Right atrium auricular region (tissue), 2 donors: Measurements from ENCODE around the gene FERMT3. TPM values are rescaled to one million over a fixed set of nuclear protein-coding genes. Genes with fewer than 3 reads are reported as not detected.

Source experiments
- DNase-seq: peaks from one replicate; pipeline ENCODE4 v3.0.0-alpha.2; 2019; ENCODE audit warnings: low spot score
- H3K27ac ChIP-seq, 2 donors: fragments of 200-600 bp; sonication (generic); 1 replicate in 1 of 2; 2 replicates in 1 of 2; pipeline ENCODE4 v1.5.1; 2016 to 2019
- H3K27me3 ChIP-seq, 2 donors: fragments of 200-600 bp; sonication (generic); one replicate each; pipeline versions ENCODE4 v1.5.1 to v1.6.0; 2017 to 2019
- H3K36me3 ChIP-seq: fragments of 200-600 bp; sonication (generic); one replicate; pipeline ENCODE4 v1.5.1; 2016
- H3K4me1 ChIP-seq, 2 donors: fragments of 200-600 bp; sonication (generic); one replicate each; pipeline versions ENCODE4 v1.5.1 to v1.6.0; 2017 to 2019
- H3K4me3 ChIP-seq, 2 donors: fragments of 200-600 bp; sonication (generic); 1 replicate in 1 of 2; 2 replicates in 1 of 2; pipeline ENCODE4 v1.5.1; 2017 to 2019; ENCODE audit warnings: mild to moderate bottlenecking in 1 of 2, moderate library complexity in 1 of 2
- H3K9me3 ChIP-seq, 2 donors: fragments of 200-600 bp; sonication (generic); one replicate each; pipeline ENCODE4 v1.5.1; 2019
- total RNA-seq, 2 donors: library from RNA; depleted of rRNA; stranded (reverse); fragments of >200 nt; gene quantifications; one replicate each; pipeline ENCODE4 v1.1.0, GENCODE V29; 2016
- TF ChIP-seq, protein P1 (sequence below), 2 donors: fragments of 200-600 bp; sonication (generic); IDR thresholded peaks; one replicate each; pipeline ENCODE4 v1.5.1; 2019; ENCODE audit warnings: antibody characterized with exemption in 2 of 2

FERMT3 gene
- total RNA-seq, 2 donors from 2014 or later = 6.3 to 19.4 TPM

GRCh38 chr11:64224151-64224890, 17.8 kb downstream of the FERMT3 start:
- Histone ChIP-seq H3K9me3 (no peaks in the 10 kb centered on the region), H3K27ac (no peak overlapping the region), H3K27me3 (no peaks in the 10 kb centered on the region), H3K36me3 (peaks cover 17% of the 10 kb centered on the region), H3K4me3 (no peak overlapping the region), H3K4me1 (peaks cover 0 to 35% of the 10 kb centered on the region in 2 donors)
- TF ChIP-seq, protein P1, sequence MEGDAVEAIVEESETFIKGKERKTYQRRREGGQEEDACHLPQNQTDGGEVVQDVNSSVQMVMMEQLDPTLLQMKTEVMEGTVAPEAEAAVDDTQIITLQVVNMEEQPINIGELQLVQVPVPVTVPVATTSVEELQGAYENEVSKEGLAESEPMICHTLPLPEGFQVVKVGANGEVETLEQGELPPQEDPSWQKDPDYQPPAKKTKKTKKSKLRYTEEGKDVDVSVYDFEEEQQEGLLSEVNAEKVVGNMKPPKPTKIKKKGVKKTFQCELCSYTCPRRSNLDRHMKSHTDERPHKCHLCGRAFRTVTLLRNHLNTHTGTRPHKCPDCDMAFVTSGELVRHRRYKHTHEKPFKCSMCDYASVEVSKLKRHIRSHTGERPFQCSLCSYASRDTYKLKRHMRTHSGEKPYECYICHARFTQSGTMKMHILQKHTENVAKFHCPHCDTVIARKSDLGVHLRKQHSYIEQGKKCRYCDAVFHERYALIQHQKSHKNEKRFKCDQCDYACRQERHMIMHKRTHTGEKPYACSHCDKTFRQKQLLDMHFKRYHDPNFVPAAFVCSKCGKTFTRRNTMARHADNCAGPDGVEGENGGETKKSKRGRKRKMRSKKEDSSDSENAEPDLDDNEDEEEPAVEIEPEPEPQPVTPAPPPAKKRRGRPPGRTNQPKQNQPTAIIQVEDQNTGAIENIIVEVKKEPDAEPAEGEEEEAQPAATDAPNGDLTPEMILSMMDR (IDR thresholded peaks at IDR 0.05) = no peak
- no peak for DNase-seq

- no peaks in the 10 kb centered on the region for H3K9me3 ChIP-seq
- TF ChIP-seq, protein P1 (IDR thresholded peaks at IDR 0.05) = no peak
- no peaks in the 10 kb centered on the region for H3K27me3 ChIP-seq
- peak overlapping the region; percentile 91 to 97 for H3K27ac ChIP-seq
- DNase-seq = no peak
- H3K4me3 ChIP-seq = peak overlapping the region; percentile 85 to 89
- peaks cover 0 to 43% of the 10 kb centered on the region in 2 donors for H3K4me1 ChIP-seq
- peaks cover 16% of the 10 kb centered on the region for H3K36me3 ChIP-seq
These were observed 18.5 kb downstream of the FERMT3 start for GRCh38 chr11:64224891-64225607.

GRCh38 chr11:64225608-64226506, 19.3 kb downstream of the FERMT3 start, which contains the start of the genes NUDT22 and TRPT1:
TSS of gene NUDT22 (plus strand) at chr11:64226274. CDS start at chr11:64226653, 379 bp downstream.
TSS of gene TRPT1 (minus strand) at chr11:64226186. CDS start at chr11:64225860, 326 bp downstream.
- H3K36me3 ChIP-seq = peaks cover 8% of the 10 kb centered on the region
- no peaks in the 10 kb centered on the region for H3K27me3 ChIP-seq
- H3K4me1 ChIP-seq = peaks cover 0 to 46% of the 10 kb centered on the region in 2 donors
- peak; percentile 93 for DNase-seq
- no peaks in the 10 kb centered on the region for H3K9me3 ChIP-seq
- TF ChIP-seq, protein P1 (IDR thresholded peaks at IDR 0.05) = peak in 1 of 2 donors; percentile 50
- H3K4me3 ChIP-seq = peak within 1 kb of the TSS; percentile 85 to 89
- H3K27ac ChIP-seq = peak within 1 kb of the TSS; percentile 91 to 97

GRCh38 chr11:64226507-64227051, 20.1 kb downstream of the FERMT3 start:
- peak overlapping the region; percentile 91 to 97 for H3K27ac ChIP-seq

More at GRCh38 chr11:64226507-64227051, 20.1 kb downstream of the FERMT3 start:
- no peak for DNase-seq
- H3K36me3 ChIP-seq = peaks cover 5% of the 10 kb centered on the region
- peak overlapping the region; percentile 85 to 89 for H3K4me3 ChIP-seq
- TF ChIP-seq, protein P1 (IDR thresholded peaks at IDR 0.05) = no peak
- H3K27me3 ChIP-seq = no peaks in the 10 kb centered on the region
- no peaks in the 10 kb centered on the region for H3K9me3 ChIP-seq
- peaks cover 0 to 53% of the 10 kb centered on the region in 2 donors for H3K4me1 ChIP-seq
